ENCODE measurements around the gene AP5Z1.

Gene AP5Z1

DNA sequence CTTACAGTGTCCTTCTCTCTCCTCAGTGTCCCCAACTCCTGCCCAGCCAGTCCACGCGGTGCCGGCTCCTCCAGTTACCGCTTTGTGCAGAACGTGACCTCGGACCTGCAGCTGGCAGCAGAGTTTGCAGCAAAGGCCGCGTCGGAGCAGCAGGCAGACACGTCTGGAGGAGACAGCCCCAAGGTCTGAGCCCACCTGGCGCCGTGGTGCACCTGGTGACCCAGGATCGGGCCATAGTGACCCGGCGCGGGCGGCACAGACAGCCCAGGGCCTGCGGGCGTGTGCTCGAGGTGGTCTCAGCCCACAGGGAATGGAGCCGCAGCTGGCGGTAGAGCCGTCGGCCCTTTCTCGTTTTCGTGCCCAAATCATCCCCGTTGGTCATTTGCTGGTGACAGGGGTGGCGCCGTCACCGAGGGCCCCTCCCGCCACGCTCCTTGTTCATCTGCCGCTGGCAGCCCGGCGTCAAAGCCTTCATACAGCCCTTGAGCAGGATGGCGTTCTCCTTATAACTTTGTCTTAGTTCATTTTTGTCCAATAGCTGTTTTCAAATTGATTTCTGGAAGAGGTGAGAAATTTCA, 20.9 kb upstream of the AP5Z1 start:
- TF ChIP-seq ZFX (IDR thresholded peaks at IDR 0.05) = no peak

DNA sequence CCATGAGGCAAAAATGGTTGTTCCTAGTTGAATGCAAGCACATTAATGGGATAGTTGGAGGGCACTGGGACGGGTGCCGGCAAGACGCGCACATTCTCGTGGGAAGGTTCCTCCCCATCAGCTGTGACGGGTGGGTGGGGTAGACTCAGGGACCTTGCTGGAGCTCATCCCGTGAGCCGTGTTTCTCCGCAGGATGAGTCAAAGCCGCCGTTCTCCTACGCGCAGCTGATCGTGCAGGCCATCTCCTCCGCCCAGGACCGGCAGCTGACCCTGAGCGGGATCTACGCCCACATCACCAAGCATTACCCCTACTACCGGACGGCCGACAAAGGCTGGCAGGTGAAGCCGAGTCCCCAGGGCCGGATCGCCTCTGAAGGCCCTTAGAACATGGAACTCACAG, 20.4 kb upstream of the AP5Z1 start:
- H3K27ac ChIP-seq = no peak overlapping the region
- TF ChIP-seq, protein P1, sequence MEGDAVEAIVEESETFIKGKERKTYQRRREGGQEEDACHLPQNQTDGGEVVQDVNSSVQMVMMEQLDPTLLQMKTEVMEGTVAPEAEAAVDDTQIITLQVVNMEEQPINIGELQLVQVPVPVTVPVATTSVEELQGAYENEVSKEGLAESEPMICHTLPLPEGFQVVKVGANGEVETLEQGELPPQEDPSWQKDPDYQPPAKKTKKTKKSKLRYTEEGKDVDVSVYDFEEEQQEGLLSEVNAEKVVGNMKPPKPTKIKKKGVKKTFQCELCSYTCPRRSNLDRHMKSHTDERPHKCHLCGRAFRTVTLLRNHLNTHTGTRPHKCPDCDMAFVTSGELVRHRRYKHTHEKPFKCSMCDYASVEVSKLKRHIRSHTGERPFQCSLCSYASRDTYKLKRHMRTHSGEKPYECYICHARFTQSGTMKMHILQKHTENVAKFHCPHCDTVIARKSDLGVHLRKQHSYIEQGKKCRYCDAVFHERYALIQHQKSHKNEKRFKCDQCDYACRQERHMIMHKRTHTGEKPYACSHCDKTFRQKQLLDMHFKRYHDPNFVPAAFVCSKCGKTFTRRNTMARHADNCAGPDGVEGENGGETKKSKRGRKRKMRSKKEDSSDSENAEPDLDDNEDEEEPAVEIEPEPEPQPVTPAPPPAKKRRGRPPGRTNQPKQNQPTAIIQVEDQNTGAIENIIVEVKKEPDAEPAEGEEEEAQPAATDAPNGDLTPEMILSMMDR (conservative IDR thresholded peaks at IDR 0.05) = no peak
- no peak for TF ChIP-seq ZFX (IDR thresholded peaks at IDR 0.05)

More for the DNA sequence above, 20.9 kb upstream of the AP5Z1 start:
- H3K27ac ChIP-seq = no peak overlapping the region

DNA sequence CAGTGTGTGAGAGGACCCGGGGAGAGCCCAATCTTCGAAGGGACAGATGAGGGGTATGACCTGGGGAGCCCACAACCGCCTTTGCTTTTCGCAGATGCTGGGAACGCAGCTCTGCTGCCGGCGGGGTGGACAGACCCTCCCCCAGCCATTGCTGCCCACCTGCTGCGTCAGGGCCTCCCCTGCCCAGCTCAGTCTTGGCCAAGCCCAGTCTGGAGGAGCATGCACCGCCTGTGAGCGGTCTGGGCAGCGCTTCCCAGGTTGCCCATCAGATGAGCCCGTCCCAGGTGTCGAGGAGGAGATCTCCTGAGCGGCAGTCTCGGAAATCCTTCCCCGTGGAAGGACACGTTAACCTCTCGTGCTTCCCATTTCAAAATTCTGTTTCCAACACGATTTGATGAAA, 17.3 kb upstream of the AP5Z1 start:
- TF ChIP-seq, protein P1 (conservative IDR thresholded peaks at IDR 0.05) = no peak
- no peak for TF ChIP-seq ZFX (IDR thresholded peaks at IDR 0.05)
- H3K27ac ChIP-seq = no peak overlapping the region

DNA sequence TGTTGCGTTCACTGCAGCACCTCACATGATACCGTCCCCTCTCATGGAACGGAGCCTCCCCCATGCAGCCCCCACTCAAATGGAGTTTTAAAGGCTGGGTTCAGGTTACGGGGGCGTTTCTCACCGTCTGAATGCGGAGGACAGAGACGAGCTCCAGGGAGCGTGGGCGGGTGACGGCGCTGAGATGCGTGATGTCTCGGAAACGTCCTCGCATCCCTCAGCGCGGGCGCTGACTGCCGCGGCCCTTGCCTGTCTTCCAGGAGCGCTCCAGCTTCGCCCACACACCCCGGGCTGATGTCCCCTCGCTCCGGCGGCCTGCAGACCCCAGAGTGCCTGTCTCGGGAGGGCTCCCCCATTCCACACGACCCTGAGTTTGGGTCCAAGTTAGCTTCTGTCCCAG, 16.6 kb upstream of the AP5Z1 start:
- TF ChIP-seq ZFX (IDR thresholded peaks at IDR 0.05) = no peak
- TF ChIP-seq, protein P1 (conservative IDR thresholded peaks at IDR 0.05) = no peak
- no peak overlapping the region for H3K27ac ChIP-seq

DNA sequence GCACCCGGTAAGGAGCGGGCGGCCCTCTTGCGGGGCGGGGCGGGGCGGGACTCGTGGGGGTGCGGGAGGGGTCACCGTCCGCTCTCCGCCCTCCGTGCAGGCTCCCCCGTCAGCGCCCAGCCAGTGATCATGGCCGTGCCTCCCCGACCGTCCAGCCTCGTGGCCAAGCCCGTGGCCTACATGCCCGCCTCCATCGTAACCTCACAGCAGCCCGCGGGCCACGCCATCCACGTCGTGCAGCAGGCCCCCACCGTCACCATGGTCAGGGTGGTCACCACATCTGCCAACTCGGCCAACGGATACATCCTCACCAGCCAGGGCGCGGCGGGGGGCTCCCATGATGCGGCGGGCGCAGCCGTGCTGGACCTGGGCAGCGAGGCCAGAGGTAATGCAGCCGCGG, 16.2 kb upstream of the AP5Z1 start:
- no peak overlapping the region for H3K27ac ChIP-seq
- TF ChIP-seq ZFX (IDR thresholded peaks at IDR 0.05) = no peak
- TF ChIP-seq, protein P1 (conservative IDR thresholded peaks at IDR 0.05) = no peak

DNA sequence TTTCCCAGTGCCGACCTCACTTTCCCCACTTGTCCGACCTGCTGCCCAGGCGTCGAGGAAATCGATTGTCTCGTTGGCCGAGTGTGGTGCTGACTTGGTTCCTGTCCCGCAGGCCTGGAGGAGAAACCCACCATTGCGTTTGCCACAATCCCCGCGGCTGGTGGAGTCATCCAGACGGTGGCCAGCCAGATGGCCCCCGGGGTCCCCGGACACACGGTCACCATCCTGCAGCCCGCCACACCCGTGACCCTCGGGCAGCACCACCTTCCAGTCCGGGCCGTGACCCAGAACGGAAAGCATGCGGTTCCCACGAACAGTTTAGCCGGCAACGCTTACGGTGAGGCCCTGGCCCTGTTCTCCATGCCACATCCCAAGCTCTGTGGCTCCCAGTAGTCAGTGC, 14.5 kb upstream of the AP5Z1 start:
- no peak for TF ChIP-seq ZFX (IDR thresholded peaks at IDR 0.05)
- TF ChIP-seq, protein P1 (conservative IDR thresholded peaks at IDR 0.05) = no peak
- H3K27ac ChIP-seq = no peak overlapping the region

DNA sequence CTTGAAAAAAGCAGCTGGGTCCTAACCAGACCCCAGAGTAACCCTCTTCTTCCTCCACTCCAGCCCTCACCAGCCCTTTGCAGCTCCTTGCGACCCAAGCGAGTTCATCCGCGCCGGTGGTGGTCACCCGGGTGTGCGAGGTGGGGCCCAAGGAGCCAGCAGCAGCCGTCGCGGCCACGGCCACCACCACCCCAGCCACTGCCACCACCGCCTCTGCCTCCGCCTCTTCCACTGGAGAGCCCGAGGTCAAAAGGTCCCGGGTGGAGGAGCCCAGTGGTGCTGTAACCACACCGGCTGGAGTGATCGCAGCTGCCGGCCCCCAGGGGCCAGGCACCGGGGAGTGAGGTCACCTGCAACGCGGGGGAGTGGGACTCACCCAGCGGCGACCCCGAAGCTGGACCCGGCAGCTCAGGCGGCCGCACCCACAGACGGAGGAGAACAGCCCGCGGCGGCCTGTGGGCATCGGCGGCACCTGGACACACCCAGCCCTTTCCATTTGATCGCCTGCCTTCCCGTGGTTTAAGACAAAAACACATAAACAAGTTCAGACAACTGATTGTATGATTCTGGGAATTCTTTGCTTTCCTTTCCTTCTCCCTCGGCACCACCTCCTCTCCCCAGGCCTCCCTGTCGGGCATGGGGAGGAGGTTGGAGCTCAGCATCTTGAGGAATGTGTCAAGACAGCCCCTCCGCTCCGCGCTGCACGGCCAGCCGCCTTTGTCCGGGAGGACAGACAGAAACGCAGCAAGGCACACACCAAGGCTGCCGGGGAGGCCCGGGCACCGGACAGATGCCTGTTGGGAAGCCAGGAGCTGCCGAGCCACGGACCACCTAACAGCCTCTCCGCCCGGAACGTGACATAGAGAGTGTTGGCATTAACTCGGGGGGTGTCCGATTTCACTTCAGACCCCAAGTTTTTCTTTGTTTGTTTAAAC, 13.0 kb upstream of the AP5Z1 start:
- no peak for TF ChIP-seq ZFX (IDR thresholded peaks at IDR 0.05)
- TF ChIP-seq, protein P1 (conservative IDR thresholded peaks at IDR 0.05) = no peak
- no peak overlapping the region for H3K27ac ChIP-seq

All from C4-2B (cell line).